Stimulated activated memory B cell treated with anti-CD40 and anti-IgM and Interleukin-4, amounts not matched to agents 10 μg/mL and 1 μg/mL and 100 μg/mL, for 72 hours (primary cell): Measurements from ENCODE around the gene COL5A3.

Source experiments
- ATAC-seq: fragments of 150-1000 bp; cut with Tn5 transposase; 2 replicates; pipeline ENCODE4 v1.10.0; 2021
- H3K27ac Mint-ChIP-seq: one replicate; pipeline ENCODE4 v1.8.0; 2022; ENCODE audit warnings: mild to moderate bottlenecking, mixed read lengths
- H3K27me3 Mint-ChIP-seq: one replicate; pipeline ENCODE4 v1.8.0; 2022; ENCODE audit warnings: mixed read lengths
- H3K36me3 Mint-ChIP-seq: one replicate; pipeline ENCODE4 v1.8.0; 2022; ENCODE audit warnings: mixed read lengths
- H3K4me1 Mint-ChIP-seq: one replicate; pipeline ENCODE4 v1.8.0; 2022; ENCODE audit warnings: mixed read lengths
- H3K4me3 Mint-ChIP-seq: one replicate; pipeline ENCODE4 v1.8.0; 2022; ENCODE audit warnings: mild to moderate bottlenecking, moderate library complexity, mixed read lengths
- H3K9me3 Mint-ChIP-seq: one replicate; pipeline ENCODE4 v1.8.0; 2022; ENCODE audit warnings: mixed read lengths

The COL5A3 gene

DNA sequence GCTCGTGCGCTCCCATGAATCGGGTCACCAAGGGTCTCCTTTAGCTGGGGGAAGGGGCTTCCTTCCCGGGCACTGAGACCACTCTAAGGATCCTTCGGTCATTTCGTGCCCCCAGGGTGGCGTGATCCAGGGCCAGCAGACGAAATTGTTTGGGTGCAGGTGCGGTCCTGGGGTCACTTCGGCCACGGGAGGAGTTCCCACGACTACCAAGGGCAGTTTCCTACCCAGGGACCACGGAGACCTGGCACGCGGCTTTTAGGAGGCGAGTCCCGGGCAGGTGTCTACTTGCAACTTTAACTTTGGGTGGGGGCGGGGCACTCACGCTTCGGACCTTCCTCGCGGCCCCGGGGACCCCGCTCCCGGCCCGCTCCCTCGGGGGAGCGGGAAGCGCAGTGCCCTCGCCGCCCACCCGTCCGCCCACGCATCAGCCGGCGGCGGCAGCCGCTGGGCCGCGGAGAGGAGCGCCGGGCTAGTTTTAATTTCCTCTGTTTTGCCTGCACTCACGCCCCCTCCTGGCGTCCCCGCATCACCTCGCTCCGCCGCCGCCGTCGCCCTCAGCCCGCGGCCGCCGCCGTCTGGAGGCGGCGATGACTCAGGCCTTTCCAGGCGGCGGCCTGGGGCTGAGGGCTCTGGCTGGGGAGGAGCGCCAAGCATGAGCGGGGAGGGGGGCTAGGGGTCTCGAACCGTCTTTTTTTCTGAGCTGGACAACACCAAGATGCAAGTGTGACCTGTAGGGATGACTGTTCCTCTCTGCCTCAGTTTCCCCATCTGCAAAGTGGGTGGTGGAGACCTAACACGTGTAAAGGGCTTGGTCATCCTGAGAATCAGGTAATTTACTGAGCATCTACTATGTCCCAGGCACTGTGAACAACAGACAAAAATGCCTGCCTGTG lies 95.7 kb downstream of the COL5A3 start:
- H3K36me3 Mint-ChIP-seq, result no peaks in the 10 kb centered on the region
- H3K27ac Mint-ChIP-seq, result no peak overlapping the region
- peak overlapping the region; percentile 17 for H3K4me3 Mint-ChIP-seq
- peaks cover 20% of the 10 kb centered on the region for H3K4me1 Mint-ChIP-seq
- peaks cover 44% of the 10 kb centered on the region for H3K27me3 Mint-ChIP-seq
- peak; percentile 72 for ATAC-seq
- H3K9me3 Mint-ChIP-seq, result no peaks in the 10 kb centered on the region

DNA sequence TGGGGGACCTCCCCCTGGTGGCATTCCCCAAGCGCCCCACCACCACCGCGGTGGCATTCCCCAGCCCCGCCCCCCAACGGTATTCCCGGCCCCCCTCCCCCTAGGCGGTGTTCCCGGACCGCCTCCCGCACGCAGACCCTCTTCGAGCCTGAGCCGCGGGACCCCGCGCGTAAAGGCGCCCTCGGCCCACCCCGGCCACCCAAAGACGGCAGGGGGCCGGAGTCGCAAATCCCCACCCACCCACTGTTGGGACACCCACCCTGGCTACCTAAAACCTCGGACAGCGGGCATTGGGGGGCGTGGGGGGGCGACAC lies 96.3 kb downstream of the COL5A3 start:
- peaks cover 20% of the 10 kb centered on the region for H3K4me1 Mint-ChIP-seq
- no peaks in the 10 kb centered on the region for H3K9me3 Mint-ChIP-seq
- H3K4me3 Mint-ChIP-seq, result no peak overlapping the region
- peaks cover 38% of the 10 kb centered on the region for H3K27me3 Mint-ChIP-seq
- no peak for ATAC-seq
- no peaks in the 10 kb centered on the region for H3K36me3 Mint-ChIP-seq
- no peak overlapping the region for H3K27ac Mint-ChIP-seq

- Mint-ChIP-seq H3K9me3 (no peaks in the 10 kb centered on the region), H3K4me3 (no peak overlapping the region), H3K36me3 (no peaks in the 10 kb centered on the region), H3K4me1 (peaks cover 20% of the 10 kb centered on the region), H3K27ac (no peak overlapping the region), H3K27me3 (peaks cover 33% of the 10 kb centered on the region)
- ATAC-seq, result peak; percentile 35
These were observed 96.9 kb downstream of the COL5A3 start for GRCh38 chr19:9913237-9914000.

DNA sequence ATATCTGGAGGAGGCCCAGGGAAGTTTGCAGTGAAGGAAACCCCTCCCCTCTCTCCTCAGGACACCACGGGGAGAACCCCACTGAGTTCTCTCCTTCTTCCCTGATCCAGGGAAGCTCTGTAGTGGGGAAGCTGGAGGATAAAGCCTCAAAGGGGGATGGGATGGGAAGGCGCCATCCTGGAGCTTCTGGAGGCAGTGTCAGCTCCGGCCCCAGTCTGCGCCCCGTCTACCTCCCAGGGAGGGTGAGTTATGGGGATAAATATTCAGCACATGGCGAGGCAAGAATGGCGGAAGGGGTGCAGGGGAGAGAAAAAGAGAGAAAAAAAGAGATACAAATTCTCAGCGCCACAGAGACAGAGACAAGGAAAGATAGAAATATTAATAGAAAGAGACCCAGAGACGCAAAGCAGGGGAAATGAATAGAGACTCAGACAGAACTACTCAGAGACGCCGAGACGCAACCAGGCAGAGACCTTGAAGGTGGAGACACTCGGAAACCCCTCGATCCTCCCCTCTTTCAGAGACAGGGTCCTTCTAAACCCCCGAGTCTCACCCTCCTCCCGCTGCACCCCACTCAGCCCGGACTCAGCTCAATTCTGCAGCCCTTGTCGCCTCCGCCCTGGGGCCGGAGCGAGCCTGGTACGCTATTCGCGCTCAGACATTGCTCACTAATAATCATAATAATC lies 97.6 kb downstream of the COL5A3 start:
- H3K27me3 Mint-ChIP-seq, result peaks cover 33% of the 10 kb centered on the region
- peak overlapping the region; percentile 42 for H3K4me3 Mint-ChIP-seq
- H3K36me3 Mint-ChIP-seq, result no peaks in the 10 kb centered on the region
- H3K4me1 Mint-ChIP-seq, result peaks cover 19% of the 10 kb centered on the region
- H3K27ac Mint-ChIP-seq, result no peak overlapping the region
- ATAC-seq, result no peak
- H3K9me3 Mint-ChIP-seq, result no peaks in the 10 kb centered on the region

DNA sequence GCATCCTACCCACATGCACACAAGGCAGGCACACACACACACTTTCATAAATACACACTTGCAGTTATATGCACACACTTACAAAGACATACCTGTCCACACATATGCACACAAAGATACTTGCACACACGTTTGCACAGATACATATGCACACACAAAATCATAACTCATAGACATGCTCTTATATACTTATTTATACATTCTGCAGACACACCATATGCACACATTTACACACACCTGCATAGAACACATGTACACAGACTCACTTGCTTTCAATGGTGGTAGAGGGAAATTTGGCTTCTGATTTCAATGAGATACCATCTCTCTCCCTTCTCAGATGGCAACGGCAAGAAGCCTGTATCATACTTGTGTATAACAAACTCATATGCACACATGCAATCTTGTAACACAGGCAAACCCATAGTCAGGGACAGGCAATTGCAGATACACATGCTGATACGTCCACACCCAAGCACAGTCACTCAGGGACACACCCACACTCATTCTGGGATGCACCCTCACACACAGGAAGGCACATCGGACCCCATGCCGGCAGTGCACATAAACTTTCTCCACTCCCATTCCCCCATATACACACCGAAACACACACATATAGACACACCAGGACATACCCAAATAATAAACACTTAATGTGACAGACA lies 98.6 kb downstream of the COL5A3 start:
- Mint-ChIP-seq H3K27ac (no peak overlapping the region), H3K36me3 (no peaks in the 10 kb centered on the region), H3K4me3 (no peak overlapping the region), H3K4me1 (peaks cover 8% of the 10 kb centered on the region), H3K9me3 (no peaks in the 10 kb centered on the region), H3K27me3 (peaks cover 29% of the 10 kb centered on the region)
- no peak for ATAC-seq

- no peak for ATAC-seq
- H3K27ac Mint-ChIP-seq, result no peak overlapping the region
- no peaks in the 10 kb centered on the region for H3K36me3 Mint-ChIP-seq
- H3K4me3 Mint-ChIP-seq, result no peak overlapping the region
- peaks cover 6% of the 10 kb centered on the region for H3K4me1 Mint-ChIP-seq
- H3K9me3 Mint-ChIP-seq, result no peaks in the 10 kb centered on the region
- peaks cover 27% of the 10 kb centered on the region for H3K27me3 Mint-ChIP-seq
These were observed 99.7 kb downstream of the COL5A3 start for GRCh38 chr19:9910625-9911024.
